K562 (cell line): ENCODE measurements around the gene SLC10A2. TPM values are rescaled to one million over a fixed set of nuclear protein-coding genes. Genes with fewer than 3 reads are reported as not detected.

Experiments
- ATAC-seq: fragments of 200-7000 bp; cut with Tn5 transposase; 3 replicates; pipeline ENCODE4 v1.9.1; 2020; ENCODE audit warnings: moderate library complexity
- BruUV-seq: library from RNA; stranded (reverse); fragments of 400-500 nt; replicated peaks from 2 replicates; lab custom pipeline; 2021; lab: Mats Ljungman, UMichigan
- CTCF ChIA-PET: fragments of 300-600 bp; formaldehyde crosslinking; extraction: SDS; loops from one replicate; lab custom pipeline; 2021; ENCODE audit warnings: low intra/inter-chr PET ratio; lab: Yijun Ruan, JAX
- POLR2A ChIA-PET: fragments of 300-600, 350-650 bp; sonication (Branson Sonifier 250); formaldehyde crosslinking; extraction: SDS; loops from one replicate; lab custom pipeline; 2021; ENCODE audit warnings: antibody characterized with exemption, inconsistent platforms; lab: Yijun Ruan, JAX
- DNase-seq, 4 experiments: peaks; one replicate each; pipeline versions ENCODE4 v3.0.0 to v3.0.0-alpha.2; 2011 to 2018; ENCODE audit warnings: low spot score in 3 of 4, mixed read lengths in 3 of 4; ENCODE audit errors: extremely low read depth in 1 of 4
- FAIRE-seq: peaks from 2 replicates; lab custom pipeline; 2011; peaks lifted over from hg19 to GRCh38; lab: Jason Lieb, UNC
- H2AFZ ChIP-seq: 2 replicates; pipeline ENCODE4 v1.6.0; 2011; ENCODE audit warnings: low read depth, low read length, control low read depth, inconsistent platforms
- H3K27ac ChIP-seq: fragments of 200-600 bp; 3 replicates; pipeline ENCODE4 v1.8.0; 2011; ENCODE audit warnings: low read depth, mild to moderate bottlenecking, control low read depth, inconsistent platforms, low read length, moderate library complexity, mixed read lengths; ENCODE audit errors: extremely low read depth
- H3K27me3 ChIP-seq, 2 experiments: fragments of 300-600 bp in 1 of 2; 2 replicates in 1 of 2; 3 replicates in 1 of 2; pipeline versions ENCODE4 v1.6.0 to v1.8.0; 2011; ENCODE audit warnings: inconsistent platforms in 2 of 2, low read length in 2 of 2, mild to moderate bottlenecking in 1 of 2, mixed read lengths in 1 of 2, moderate library complexity in 1 of 2; ENCODE audit not compliant: control insufficient read depth in 2 of 2, insufficient read depth in 2 of 2
- H3K36me3 ChIP-seq: fragments of 300-600 bp; 3 replicates; pipeline ENCODE4 v1.8.0; 2011; ENCODE audit warnings: mild to moderate bottlenecking, low read length, inconsistent platforms; ENCODE audit not compliant: control insufficient read depth, insufficient read depth
- H3K4me1 ChIP-seq, 2 experiments: fragments of 200-600 bp in 1 of 2; replicated peaks in 1 of 2; 2 replicates in 1 of 2; 3 replicates in 1 of 2; pipeline versions ENCODE4 v1.5.1 to v1.8.0; 2011; ENCODE audit warnings: inconsistent platforms in 2 of 2, low read length in 2 of 2, mild to moderate bottlenecking in 1 of 2, mixed read lengths in 1 of 2, moderate library complexity in 1 of 2; ENCODE audit not compliant: control insufficient read depth in 2 of 2, insufficient read depth in 2 of 2
- H3K4me2 ChIP-seq: 2 replicates; pipeline ENCODE4 v1.6.1; 2011; ENCODE audit warnings: low read length, control low read depth, inconsistent platforms, mixed read lengths; ENCODE audit not compliant: insufficient read depth
- H3K4me3 ChIP-seq: fragments of 200-600 bp; sonication (generic), shearing (Covaris generic); 2 replicates; pipeline ENCODE4 v1.5.1; 2016; ENCODE audit warnings: control low read depth, inconsistent platforms
- H3K79me2 ChIP-seq: fragments of 200-600 bp; 3 replicates; pipeline ENCODE4 v1.8.0; 2011; ENCODE audit warnings: low read length, inconsistent platforms; ENCODE audit not compliant: control insufficient read depth, insufficient read depth
- H3K9ac ChIP-seq, 2 experiments: 2 replicates each; pipeline versions ENCODE4 v1.6.0 to v1.6.1; 2011; ENCODE audit warnings: low read depth in 2 of 2, low read length in 2 of 2, control low read depth in 1 of 2, inconsistent platforms in 1 of 2, mild to moderate bottlenecking in 1 of 2, mixed read lengths in 1 of 2; ENCODE audit not compliant: insufficient read depth in 1 of 2
- H3K9me1 ChIP-seq: one replicate; pipeline ENCODE4 v1.6.0; 2011; ENCODE audit warnings: inconsistent platforms, mild to moderate bottlenecking, low read length, moderate library complexity; ENCODE audit not compliant: control insufficient read depth, insufficient read depth
- H3K9me3 ChIP-seq: replicated peaks from 2 replicates; pipeline ENCODE4 v1.5.1; 2011; ENCODE audit warnings: low read depth, low read length, inconsistent platforms; ENCODE audit not compliant: control insufficient read depth, insufficient read depth
- H4K20me1 ChIP-seq: replicated peaks from 2 replicates; pipeline ENCODE4 v1.6.1; 2011; ENCODE audit warnings: low read length, inconsistent platforms, mixed read lengths; ENCODE audit not compliant: control insufficient read depth, insufficient read depth
- PPARD ChIP-seq: fragments of 250-450 bp; sonication (Bioruptor Pico); IDR thresholded peaks from 2 replicates; pipeline ENCODE4 v1.8.0; 2022; ENCODE audit warnings: inconsistent platforms, mild to moderate bottlenecking, moderate library complexity
- THAP12 ChIP-seq: fragments of 250-450 bp; sonication (Bioruptor Pico); IDR thresholded peaks from 2 replicates; pipeline ENCODE4 v1.9.0; 2021; ENCODE audit warnings: mild to moderate bottlenecking, inconsistent platforms
- TRIM24 ChIP-seq, 2 experiments: fragments of 450-650 bp; IDR thresholded peaks; 2 replicates each; pipeline ENCODE4 v1.6.1; 2016
- USF1 ChIP-seq: sonication (generic); formaldehyde crosslinking; IDR thresholded peaks from 2 replicates; pipeline ENCODE4 v1.9.0; 2022; ENCODE audit warnings: mild to moderate bottlenecking, missing genetic modification reagents
- WGBS: fragments of 100-300 bp; shearing (Covaris generic); methylation state at CpG from one replicate; pipeline ENCODE4 v1.1.6; 2016; ENCODE audit warnings: low coverage, mixed read lengths; ENCODE audit not compliant: insufficient coverage; ENCODE audit errors: missing lambda C conversion rate; 5-methylcytosine and 5-hydroxymethylcytosine counted together
- in situ Hi-C: fragments of 300-500 bp; cut with MboI; formaldehyde crosslinking; loops from 4 replicates; pipeline ENCODE4 v1.15.0; 2018; ENCODE audit warnings: inconsistent platforms, mixed read lengths
- intact Hi-C: fragments of 100-400 bp; cut with micrococcal nuclease; formaldehyde crosslinking; loops from 2 replicates; pipeline ENCODE4 v1.14.2; 2022
- polyA plus RNA-seq, 8 experiments: library from polyadenylated mRNA; depleted of rRNA in 4 of 8; stranded (reverse) in 5 of 8; unstranded in 3 of 8; fragments of >200 nt; fragmentation: Nextera tagmentation in 2 of 8; fragmentation: Illumina TruSeq in 1 of 8; extraction: Ambion mirVana in 2 of 8; extraction: Trizol in 1 of 8; gene quantifications; 2 replicates each; pipeline versions ENCODE4 v1.2.1 to v1.2.3, GENCODE V29; 2011 to 2014; ENCODE audit warnings: inconsistent platforms in 1 of 8, missing spikeins in 1 of 8
- total RNA-seq, 7 experiments: library from RNA; depleted of rRNA in 6 of 7; stranded (reverse); fragments of >200 nt in 6 of 7; fragmentation: Illumina TruSeq in 2 of 7; extraction: Trizol in 2 of 7; gene quantifications; 2 replicates each; pipeline versions ENCODE4 v1.2.1 to v1.2.3, GENCODE V29; 2011 to 2021; ENCODE audit warnings: low replicate concordance in 1 of 7
- TF ChIP-seq, protein P1 (sequence below): fragments of 200-800 bp; sonication (Bioruptor generic); IDR thresholded peaks from 2 replicates; pipeline ENCODE4 v1.6.1; 2017; ENCODE audit warnings: missing genetic modification characterization, missing compliant biosample characterization

Gene SLC10A2
- total and polyA plus RNA-seq, 9 of the 15 experiments (the other 6 are each of a cell fraction or from before 2014, with no cell fraction given): not detected

DNA sequence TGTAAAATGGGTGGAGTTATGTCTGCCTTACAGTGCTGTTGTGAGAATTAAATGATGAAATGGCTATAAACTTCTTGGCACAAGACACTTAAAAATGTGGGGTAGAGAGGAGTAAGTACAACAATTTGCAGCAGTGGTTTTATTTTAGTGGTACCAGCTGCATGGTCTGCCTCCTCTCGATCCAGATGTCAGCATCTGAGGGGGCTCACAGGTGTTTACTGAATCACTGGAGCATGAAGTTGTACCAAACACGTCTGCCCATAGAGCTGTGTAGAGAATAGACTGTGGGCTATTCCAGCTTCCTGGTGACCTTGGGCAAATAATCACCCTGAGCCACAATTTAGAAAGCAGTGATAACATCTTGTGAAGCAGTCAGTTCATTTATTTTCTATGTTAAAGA is 11.1 kb downstream of the SLC10A2 start:
- no peak for ATAC-seq
- H3K4me1 ChIP-seq: no peaks in the 10 kb centered on the region
- H3K36me3 ChIP-seq: no peaks in the 10 kb centered on the region
- no peaks in the 10 kb centered on the region for H3K79me2 ChIP-seq
- BruUV-seq: no TSS peak
- no peak overlapping the region for H3K27ac ChIP-seq
- no peaks in the 10 kb centered on the region for H3K9me3 ChIP-seq
- no peaks in the 10 kb centered on the region for H3K27me3 ChIP-seq
- no peak overlapping the region for H3K4me3 ChIP-seq
- no peaks in the 10 kb centered on the region for H4K20me1 ChIP-seq
- in situ Hi-C loops: no loop called here
- no peak for TF ChIP-seq PPARD (CRISPR knock-in tag)
- TF ChIP-seq TRIM24 (IDR thresholded peaks at IDR 0.05): no peak
- TF ChIP-seq, all 486 proteins: peak for 0
- Histone ChIP-seq H3K9ac (no peak overlapping the region), H3K4me2 (no peak overlapping the region), H2AFZ (no peak overlapping the region), H3K9me1 (no peaks in the 10 kb centered on the region)
- intact Hi-C loops: no loop called here
- ChIA-PET POLR2A (no interaction called here), CTCF (no interaction called here)
- no peak for FAIRE-seq
- WGBS: 0% methylated on average over 1 of the region's 2 CpGs
- DNase-seq: no peak

DNA sequence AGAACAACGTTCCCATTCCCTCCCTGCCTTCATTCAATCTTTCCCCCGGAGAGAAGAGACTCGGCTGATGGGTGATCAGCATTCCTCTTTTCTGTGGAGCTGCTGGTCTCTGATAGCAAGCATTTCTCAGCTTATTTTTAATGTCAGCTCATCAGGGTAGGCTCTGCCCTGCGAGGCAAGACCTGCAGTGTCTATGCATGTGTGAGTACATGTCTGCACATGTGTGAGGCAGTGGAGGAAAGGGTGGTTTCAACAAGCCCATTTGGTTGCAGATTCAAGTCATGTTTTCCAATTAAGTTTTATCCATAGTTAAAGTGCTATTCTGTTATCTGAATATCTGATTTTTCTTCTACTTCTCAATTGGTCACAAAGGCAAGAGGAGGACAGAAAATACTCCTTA is 19.5 kb downstream of the SLC10A2 start:
- Histone ChIP-seq H3K27me3 (no peaks in the 10 kb centered on the region), H3K9me1 (no peaks in the 10 kb centered on the region), H3K27ac (no peak overlapping the region), H4K20me1 (no peaks in the 10 kb centered on the region), H2AFZ (no peak overlapping the region)
- BruUV-seq: no TSS peak
- in situ Hi-C loops (no loop called here), intact Hi-C loops (no loop called here)
- 0% methylated on average over 3 of the region's 4 CpGs for WGBS
- DNase-seq: no peak
- FAIRE-seq: no peak
- TF ChIP-seq, protein P1, sequence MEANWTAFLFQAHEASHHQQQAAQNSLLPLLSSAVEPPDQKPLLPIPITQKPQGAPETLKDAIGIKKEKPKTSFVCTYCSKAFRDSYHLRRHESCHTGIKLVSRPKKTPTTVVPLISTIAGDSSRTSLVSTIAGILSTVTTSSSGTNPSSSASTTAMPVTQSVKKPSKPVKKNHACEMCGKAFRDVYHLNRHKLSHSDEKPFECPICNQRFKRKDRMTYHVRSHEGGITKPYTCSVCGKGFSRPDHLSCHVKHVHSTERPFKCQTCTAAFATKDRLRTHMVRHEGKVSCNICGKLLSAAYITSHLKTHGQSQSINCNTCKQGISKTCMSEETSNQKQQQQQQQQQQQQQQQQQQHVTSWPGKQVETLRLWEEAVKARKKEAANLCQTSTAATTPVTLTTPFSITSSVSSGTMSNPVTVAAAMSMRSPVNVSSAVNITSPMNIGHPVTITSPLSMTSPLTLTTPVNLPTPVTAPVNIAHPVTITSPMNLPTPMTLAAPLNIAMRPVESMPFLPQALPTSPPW (CRISPR knock-in tag): no peak
- TF ChIP-seq THAP12 (CRISPR knock-in tag) (no peak), USF1 (CRISPR knock-in tag) (no peak)
- TF ChIP-seq, all 486 proteins: peak for 0
- Histone ChIP-seq H3K79me2 (no peaks in the 10 kb centered on the region), H3K36me3 (no peaks in the 10 kb centered on the region), H3K4me2 (no peak overlapping the region), H3K4me1 (no peaks in the 10 kb centered on the region), H3K4me3 (no peak overlapping the region), H3K9ac (no peak overlapping the region), H3K9me3 (no peaks in the 10 kb centered on the region)
- CTCF ChIA-PET: no interaction called here
- ATAC-seq: no peak
- POLR2A ChIA-PET: no interaction called here
